Endothelial cell (in vitro differentiated cells): ENCODE data around the gene UBQLN3. TPM values are rescaled to one million over a fixed set of nuclear protein-coding genes. Genes with fewer than 3 reads are reported as not detected.

ENCODE experiments used
- DNase-seq: peaks from one replicate; pipeline ENCODE4 v3.0.0; 2021; ENCODE audit warnings: low spot score
- H3K27ac Mint-ChIP-seq: one replicate; pipeline ENCODE4 v1.8.0; 2021; ENCODE audit warnings: mixed read lengths, inconsistent platforms; ENCODE audit not compliant: unreplicated experiment
- H3K27me3 Mint-ChIP-seq: one replicate; pipeline ENCODE4 v1.8.0; 2021; ENCODE audit warnings: mild to moderate bottlenecking, moderate library complexity, mixed read lengths, inconsistent platforms; ENCODE audit not compliant: unreplicated experiment
- H3K36me3 Mint-ChIP-seq: one replicate; pipeline ENCODE4 v1.8.0; 2021; ENCODE audit warnings: mild to moderate bottlenecking, low read depth, mixed read lengths, inconsistent platforms; ENCODE audit not compliant: unreplicated experiment
- H3K4me1 Mint-ChIP-seq: one replicate; pipeline ENCODE4 v1.8.0; 2021; ENCODE audit warnings: mild to moderate bottlenecking, mixed read lengths, inconsistent platforms; ENCODE audit not compliant: unreplicated experiment
- H3K4me3 Mint-ChIP-seq: one replicate; pipeline ENCODE4 v1.8.0; 2021; ENCODE audit warnings: mild to moderate bottlenecking, mixed read lengths, inconsistent platforms; ENCODE audit not compliant: unreplicated experiment
- H3K9me3 Mint-ChIP-seq: one replicate; pipeline ENCODE4 v1.8.0; 2021; ENCODE audit warnings: mixed read lengths, inconsistent platforms; ENCODE audit not compliant: unreplicated experiment
- CTCF ChIP-seq: fragments of 200-600 bp; sonication (generic); IDR thresholded peaks from one replicate; pipeline ENCODE4 v1.5.0; 2021; ENCODE audit warnings: antibody characterized with exemption; ENCODE audit not compliant: unreplicated experiment
- total RNA-seq: library from RNA; stranded (reverse); fragmentation: NEBNext Ultra II Directional; extraction: Animal tissue kit (Norgen Biotek cat#: 25700); gene quantifications from one replicate; pipeline ENCODE4 v1.2.1, GENCODE V29; 2021; ENCODE audit not compliant: unreplicated experiment

Gene UBQLN3
- total RNA-seq, 1 donor from 2014 or later, result 1.1 TPM

- no peaks in the 10 kb centered on the region for H3K4me1 Mint-ChIP-seq
- H3K4me3 Mint-ChIP-seq, result no peak overlapping the region
- H3K27me3 Mint-ChIP-seq, result peaks cover 2% of the 10 kb centered on the region
- no peak for DNase-seq
- no peak overlapping the region for H3K27ac Mint-ChIP-seq
- H3K36me3 Mint-ChIP-seq, result peaks cover 3% of the 10 kb centered on the region
- H3K9me3 Mint-ChIP-seq, result no peaks in the 10 kb centered on the region
- no peak for TF ChIP-seq CTCF
These were observed 23.8 kb downstream of the UBQLN3 start for GRCh38 chr11:5486003-5486402.

GRCh38 chr11:5476186-5476819, 33.5 kb downstream of the UBQLN3 start:
- peak; percentile 80 for TF ChIP-seq CTCF
- Mint-ChIP-seq H3K36me3 (no peaks in the 10 kb centered on the region), H3K4me1 (no peaks in the 10 kb centered on the region), H3K27ac (no peak overlapping the region), H3K9me3 (no peaks in the 10 kb centered on the region), H3K4me3 (no peak overlapping the region), H3K27me3 (peaks cover 2% of the 10 kb centered on the region)
- DNase-seq, result peak; percentile 58

GRCh38 chr11:5473921-5474320, 35.8 kb downstream of the UBQLN3 start:
- H3K4me3 Mint-ChIP-seq, result no peak overlapping the region
- H3K27ac Mint-ChIP-seq, result no peak overlapping the region
- no peak for TF ChIP-seq CTCF
- no peaks in the 10 kb centered on the region for H3K36me3 Mint-ChIP-seq
- H3K27me3 Mint-ChIP-seq, result peaks cover 2% of the 10 kb centered on the region
- peaks cover 10% of the 10 kb centered on the region for H3K4me1 Mint-ChIP-seq
- H3K9me3 Mint-ChIP-seq, result no peaks in the 10 kb centered on the region
- DNase-seq, result no peak

- no peak overlapping the region for H3K27ac Mint-ChIP-seq
- no peaks in the 10 kb centered on the region for H3K27me3 Mint-ChIP-seq
- no peak for DNase-seq
- H3K4me1 Mint-ChIP-seq, result peaks cover 15% of the 10 kb centered on the region
- H3K4me3 Mint-ChIP-seq, result no peak overlapping the region
- no peak for TF ChIP-seq CTCF
- no peaks in the 10 kb centered on the region for H3K9me3 Mint-ChIP-seq
- H3K36me3 Mint-ChIP-seq, result no peaks in the 10 kb centered on the region
These were observed 42.2 kb downstream of the UBQLN3 start for GRCh38 chr11:5467527-5467926.

- H3K4me1 Mint-ChIP-seq, result no peaks in the 10 kb centered on the region
- no peaks in the 10 kb centered on the region for H3K36me3 Mint-ChIP-seq
- no peak overlapping the region for H3K27ac Mint-ChIP-seq
- H3K4me3 Mint-ChIP-seq, result no peak overlapping the region
- no peak for TF ChIP-seq CTCF
- no peaks in the 10 kb centered on the region for H3K27me3 Mint-ChIP-seq
- DNase-seq, result no peak
- no peaks in the 10 kb centered on the region for H3K9me3 Mint-ChIP-seq
These were observed 48.7 kb downstream of the UBQLN3 start for GRCh38 chr11:5460983-5461621.
